Gastroesophageal sphincter (tissue), 4 donors: ENCODE measurements around the gene PPM1M. TPM values are rescaled to one million over a fixed set of nuclear protein-coding genes. Genes with fewer than 3 reads are reported as not detected.

Experiments used
- ATAC-seq: fragments of 150-250 bp; one replicate; pipeline ENCODE4 v1.9.1; 2016; ENCODE audit warnings: mild to moderate bottlenecking, moderate library complexity
- H3K27ac ChIP-seq, 4 donors: fragments of 200-600 bp; sonication (generic) in 3 of 4; 1 replicate in 3 of 4; 2 replicates in 1 of 4; pipeline ENCODE4 v1.5.1; 2016 to 2019
- H3K27me3 ChIP-seq: fragments of 200-600 bp; sonication (generic); one replicate; pipeline ENCODE4 v1.5.1; 2019
- H3K36me3 ChIP-seq, 2 donors: fragments of 200-600 bp; sonication (generic); one replicate each; pipeline ENCODE4 v1.5.1; 2019; ENCODE audit warnings: control low read depth in 1 of 2
- H3K4me1 ChIP-seq, 3 donors: fragments of 200-600 bp; sonication (generic); 1 replicate in 2 of 3; 2 replicates in 1 of 3; pipeline ENCODE4 v1.5.1; 2016 to 2019; ENCODE audit warnings: control low read depth in 2 of 3
- H3K4me3 ChIP-seq, 2 donors: fragments of 200-600 bp; sonication (generic); one replicate each; pipeline ENCODE4 v1.5.1; 2019; ENCODE audit warnings: mild to moderate bottlenecking in 1 of 2, moderate library complexity in 1 of 2
- H3K9me3 ChIP-seq, 3 donors: fragments of 200-600 bp; sonication (generic); one replicate each; pipeline ENCODE4 v1.5.1; 2017 to 2019; ENCODE audit warnings: control low read depth in 2 of 3
- CTCF ChIP-seq, 4 experiments: fragments of 200-600 bp in 2 of 4; fragments of 450-650 bp in 2 of 4; sonication (generic) in 1 of 4; IDR thresholded peaks; one replicate each; pipeline ENCODE4 v1.5.1; 2017 to 2019; ENCODE audit warnings: antibody characterized with exemption in 4 of 4, mild to moderate bottlenecking in 2 of 4, moderate library complexity in 2 of 4
- EP300 ChIP-seq: sonication (generic); formaldehyde crosslinking; IDR thresholded peaks from one replicate; pipeline ENCODE4 v1.6.1; 2017; ENCODE audit warnings: antibody characterized with exemption, mild to moderate bottlenecking
- POLR2A ChIP-seq, 2 donors: fragments of 450-650 bp; IDR thresholded peaks; one replicate each; pipeline ENCODE4 v1.6.1; 2017; ENCODE audit warnings: antibody characterized with exemption in 2 of 2, mild to moderate bottlenecking in 2 of 2, moderate library complexity in 1 of 2
- POLR2AphosphoS5 ChIP-seq: sonication (generic); formaldehyde crosslinking; IDR thresholded peaks from one replicate; pipeline ENCODE4 v1.6.1; 2017; ENCODE audit warnings: antibody characterized with exemption
- WGBS, 2 donors: methylation state at CpG; one replicate each; pipeline ENCODE4 v1.1.5; 2018; ENCODE audit warnings: low coverage in 1 of 2; 5-methylcytosine and 5-hydroxymethylcytosine counted together
- total RNA-seq, 4 donors: library from RNA; depleted of rRNA; stranded (reverse); fragments of >200 nt; gene quantifications; one replicate each; pipeline ENCODE4 v1.1.0, GENCODE V29; 2016

The PPM1M gene
- total RNA-seq, 4 donors from 2014 or later = 20.3 to 36.6 (median 29.9) TPM

DNA sequence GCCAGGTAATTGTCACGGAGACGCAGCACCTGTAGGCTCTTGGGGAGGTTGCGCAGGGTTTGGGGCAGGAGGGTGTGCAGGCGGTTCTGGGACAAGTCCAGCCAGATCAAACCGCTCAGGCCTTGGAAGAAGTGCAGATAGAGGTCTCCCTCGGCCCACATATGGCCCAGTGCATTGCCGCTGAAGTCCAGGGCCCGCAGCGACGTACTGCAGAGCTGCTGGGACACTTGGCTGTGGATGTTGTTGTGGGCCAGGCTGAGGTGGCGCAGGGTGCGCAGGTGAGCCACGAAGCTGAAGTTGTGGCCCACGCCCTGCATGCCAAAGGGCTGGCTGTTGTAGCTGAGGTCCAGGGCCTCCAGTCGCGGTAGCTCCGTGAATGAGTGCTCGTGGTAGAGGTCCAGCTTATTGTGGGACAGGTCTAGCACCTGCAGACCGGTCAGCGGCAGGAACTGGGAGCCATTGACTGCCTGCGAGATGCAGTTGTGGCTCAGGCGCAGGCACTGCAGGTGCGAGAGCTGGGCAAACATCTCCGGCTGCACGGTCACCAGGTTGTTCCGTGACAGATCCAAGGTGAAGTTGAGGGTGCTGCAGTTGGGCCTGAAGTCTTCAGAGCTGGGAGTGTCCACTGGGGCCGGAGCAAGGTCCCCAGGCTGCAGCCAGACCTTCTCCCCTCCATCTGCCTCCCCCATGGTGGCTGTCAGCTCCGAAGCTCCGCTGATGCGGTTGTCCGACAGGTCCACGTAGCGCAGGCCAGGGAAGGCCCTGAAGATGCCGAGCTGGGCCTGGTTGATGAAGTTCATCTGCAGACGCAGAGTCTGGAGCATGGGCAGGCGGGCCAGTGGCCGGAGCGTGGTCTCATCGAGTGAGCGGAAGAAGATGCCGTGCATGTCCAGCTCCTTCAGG is 23.0 kb upstream of the PPM1M start:
- TF ChIP-seq EP300 = no peak
- TF ChIP-seq POLR2A (IDR thresholded peaks at IDR 0.05) = no peak
- TF ChIP-seq POLR2AphosphoS5 = no peak
- no peak for TF ChIP-seq CTCF (IDR thresholded peaks at IDR 0.05)
- H3K4me3 ChIP-seq = no peak overlapping the region
- no peak overlapping the region for H3K27ac ChIP-seq
- WGBS, 2 donors = 86% methylated on average over 17 of the region's 41 CpGs; no CpG with 5 or more reads in 1 of the 2 donors
- no peak for ATAC-seq
- peaks cover 0 to 41% (median 4%) of the 10 kb centered on the region in 3 donors for H3K4me1 ChIP-seq
- H3K36me3 ChIP-seq = peaks cover 0 to 7% of the 10 kb centered on the region in 2 donors
- no peaks in the 10 kb centered on the region for H3K9me3 ChIP-seq
- H3K27me3 ChIP-seq = no peaks in the 10 kb centered on the region

GRCh38 chr3:52223449-52224408 is 21.8 kb upstream of the PPM1M start:
- H3K27ac ChIP-seq = no peak overlapping the region
- WGBS, 2 donors = 89 to 92% methylated on average over 6 to 9 of the region's 32 CpGs
- ATAC-seq = no peak

GRCh38 chr3:52225452-52226228 is 19.9 kb upstream of the PPM1M start, which contains the start of gene TLR9:
Gene TLR9, minus strand, starts transcription at chr3:52225645. Its CDS starts 116 bp downstream, at chr3:52225529.
- WGBS, 2 donors = 60 to 80% methylated on average over 1 of the region's 9 CpGs
- H3K4me1 ChIP-seq = peaks cover 0 to 16% (median 3%) of the 10 kb centered on the region in 3 donors
- H3K27me3 ChIP-seq = no peaks in the 10 kb centered on the region
- ATAC-seq = no peak
- TF ChIP-seq POLR2A (IDR thresholded peaks at IDR 0.05) (no peak), EP300 (no peak), CTCF (IDR thresholded peaks at IDR 0.05) (no peak), POLR2AphosphoS5 (no peak)
- no peak within 1 kb of the TSS for H3K4me3 ChIP-seq
- H3K9me3 ChIP-seq = no peaks in the 10 kb centered on the region
- no peak within 1 kb of the TSS for H3K27ac ChIP-seq
- H3K36me3 ChIP-seq = peaks cover 0 to 38% of the 10 kb centered on the region in 2 donors

More at GRCh38 chr3:52223449-52224408, 21.8 kb upstream of the PPM1M start:
- Histone ChIP-seq H3K9me3 (no peaks in the 10 kb centered on the region), H3K27me3 (no peaks in the 10 kb centered on the region), H3K4me3 (no peak overlapping the region), H3K36me3 (peaks cover 0 to 19% of the 10 kb centered on the region in 2 donors), H3K4me1 (peaks cover 0 to 29% (median 4%) of the 10 kb centered on the region in 3 donors)
- TF ChIP-seq POLR2AphosphoS5 = no peak
- no peak for TF ChIP-seq EP300
- TF ChIP-seq POLR2A (IDR thresholded peaks at IDR 0.05) = no peak
- TF ChIP-seq CTCF (IDR thresholded peaks at IDR 0.05) = no peak

- 77 to 100% methylated on average over 1 to 3 of the region's 5 CpGs for WGBS, 2 donors
- Histone ChIP-seq H3K4me3 (no peak overlapping the region), H3K27me3 (no peaks in the 10 kb centered on the region), H3K27ac (no peak overlapping the region), H3K9me3 (no peaks in the 10 kb centered on the region), H3K36me3 (peaks cover 0 to 44% of the 10 kb centered on the region in 2 donors), H3K4me1 (peaks cover 0 to 11% (median 0%) of the 10 kb centered on the region in 3 donors)
- ATAC-seq = no peak
- TF ChIP-seq POLR2AphosphoS5 (no peak), CTCF (IDR thresholded peaks at IDR 0.05) (no peak), EP300 (no peak), POLR2A (IDR thresholded peaks at IDR 0.05) (no peak)
Measured at GRCh38 chr3:52226229-52226817, 19.2 kb upstream of the PPM1M start.
